ENCODE measurements around the gene NVL. TPM values are rescaled to one million over a fixed set of nuclear protein-coding genes. Genes with fewer than 3 reads are reported as not detected.

The NVL gene
- total RNA-seq, 1 experiment from 2014 or later = 21.9 TPM

GRCh38 chr1:224308064-224308463 lies 21.9 kb downstream of the NVL start:
- Histone ChIP-seq H3K79me2 (ENCODE audit: insufficient read depth, low read length) (no peaks in the 10 kb centered on the region; the same call in 1 of the 2 replicates), H3K27me3 (ENCODE audit: insufficient read depth, low read length) (no peaks in the 10 kb centered on the region), H3K9ac (ENCODE audit: low read length) (no peak overlapping the region), H3K4me1 (ENCODE audit: control insufficient read depth in 1 of 2, insufficient read depth in 2 of 2, low read length in 2 of 2) (no peaks in the 10 kb centered on the region; a peak in 1 of 4 replicates), H3K9me3 (ENCODE audit: control insufficient read depth in 1 of 2, insufficient read depth in 1 of 2, low read depth in 1 of 2, low read length in 2 of 2) (no peaks in the 10 kb centered on the region), H3K9me2 (ENCODE audit: insufficient read depth) (no peaks in the 10 kb centered on the region), H4K20me1 (ENCODE audit: insufficient read depth) (no peaks in the 10 kb centered on the region), H3K4me2 (ENCODE audit: low read length) (no peak overlapping the region), H3K27ac (ENCODE audit: low read depth, low read length) (no peak overlapping the region), H3K36me3 (ENCODE audit: control insufficient read depth in 1 of 2, insufficient read depth in 2 of 2, low read length in 2 of 2) (peaks cover 15 to 24% of the 10 kb centered on the region in 2 experiments; a peak in 3 of 4 replicates), H2AFZ (ENCODE audit: low read depth, low read length, poor library complexity, severe bottlenecking) (no peak overlapping the region), H3K4me3 (replicated peaks in 1 of 2; ENCODE audit: low read depth in 1 of 2, low read length in 2 of 2) (no peak overlapping the region)
- RAD21 ChIA-PET (ENCODE audit: low non-redundant PET in 1 of 2, low total read pairs in 2 of 2, uncharacterized antibody in 2 of 2, unreplicated experiment in 2 of 2) = no interaction called here
- no TSS peak for BruUV-seq (replicated peaks)
- CTCF ChIA-PET = no interaction called here
- POLR2A ChIA-PET = no interaction called here
- DNase-seq (ENCODE audit: low read depth, low spot score) (no peak), ATAC-seq (no peak)
- TF ChIP-seq EGR1 (IDR thresholded peaks at IDR 0.05; ENCODE audit: low read depth) (no peak), CTCF (IDR thresholded peaks at IDR 0.05 in 2 of 3, conservative IDR thresholded peaks at IDR 0.05 in 1 of 3; ENCODE audit: borderline replicate concordance in 1 of 3, insufficient read depth in 1 of 3, low read depth in 2 of 3, low read length in 2 of 3) (no peak), POLR2AphosphoS5 (IDR thresholded peaks at IDR 0.05; ENCODE audit: low read depth, low read length) (no peak), EZH2phosphoT487 (IDR thresholded peaks at IDR 0.05; ENCODE audit: borderline replicate concordance) (no peak), SP1 (IDR thresholded peaks at IDR 0.05; ENCODE audit: low read depth) (no peak), SIN3A (IDR thresholded peaks at IDR 0.05; ENCODE audit: low read depth) (no peak), YY1 (IDR thresholded peaks at IDR 0.05; ENCODE audit: extremely low read depth, insufficient replicate concordance, low read depth, low read length) (no peak), CBX3 (IDR thresholded peaks at IDR 0.05; ENCODE audit: low read depth) (no peak), SRF (IDR thresholded peaks at IDR 0.05; ENCODE audit: low read depth) (no peak), RAD21 (IDR thresholded peaks at IDR 0.05; ENCODE audit: low read depth) (no peak)
- intact Hi-C loops (cut with micrococcal nuclease) = no loop called here

All from HCT116 (cell line).